GM18505 (cell line): ENCODE data around the gene NRXN3.

Source experiments
- ATAC-seq: cut with Tn5 transposase; IDR thresholded peaks from one replicate; pipeline ENCODE4 v1.9.1; 2021; ENCODE audit not compliant: unreplicated experiment
- POLR2A ChIP-seq: IDR thresholded peaks from 4 replicates; pipeline ENCODE4 v1.6.1; 2011; ENCODE audit warnings: borderline replicate concordance; ENCODE audit not compliant: insufficient read depth, insufficient read length; ENCODE audit errors: extremely low read depth

The NRXN3 gene

DNA sequence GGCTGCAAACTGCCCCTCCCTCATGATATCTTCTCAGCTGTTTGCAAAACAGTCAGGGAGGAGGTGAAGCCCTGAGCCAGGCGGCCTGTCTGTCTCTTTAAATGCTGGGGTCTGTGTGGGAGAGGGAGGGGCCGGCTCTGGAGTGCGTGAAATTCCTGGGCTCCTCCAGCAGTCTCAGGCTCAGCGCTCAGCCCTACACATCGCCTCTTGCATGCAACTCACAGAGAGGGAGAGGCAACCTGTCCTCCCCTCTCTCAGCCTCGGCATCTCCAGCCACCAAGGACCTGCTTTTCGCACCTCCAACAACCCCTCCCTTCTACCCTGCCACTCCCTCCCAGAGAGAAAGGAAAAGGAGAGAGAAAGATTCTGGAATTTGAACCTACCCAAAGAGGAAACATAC is at the start of gene NRXN3:
Gene NRXN3 (plus strand): TSS at position 171 of the 400 bp plus-strand sequence. CDS start 72,721 bp downstream, outside the sequence.
- no peak for TF ChIP-seq POLR2A
- no peak for ATAC-seq

DNA sequence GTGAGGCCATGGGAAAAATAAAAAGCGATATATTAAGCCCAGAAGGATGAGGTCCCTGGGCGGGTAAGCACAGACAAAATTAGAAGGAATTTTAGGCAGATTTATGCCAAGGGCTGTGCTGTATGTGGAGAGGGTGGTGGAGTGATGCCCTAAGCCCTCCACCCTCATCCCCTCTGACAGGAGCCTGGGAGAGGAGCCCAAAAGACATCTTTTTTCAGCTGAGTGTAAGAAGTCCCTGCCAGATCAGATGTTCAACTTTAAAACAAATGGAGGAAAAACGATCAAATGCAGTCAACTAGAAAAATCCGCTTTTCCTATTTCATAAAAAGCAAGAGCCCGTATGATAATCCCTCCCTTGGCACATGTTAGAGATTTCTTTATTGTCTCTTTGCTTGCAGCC is 47.7 kb upstream of the NRXN3 start:
- ATAC-seq, result no peak
- TF ChIP-seq POLR2A, result no peak

DNA sequence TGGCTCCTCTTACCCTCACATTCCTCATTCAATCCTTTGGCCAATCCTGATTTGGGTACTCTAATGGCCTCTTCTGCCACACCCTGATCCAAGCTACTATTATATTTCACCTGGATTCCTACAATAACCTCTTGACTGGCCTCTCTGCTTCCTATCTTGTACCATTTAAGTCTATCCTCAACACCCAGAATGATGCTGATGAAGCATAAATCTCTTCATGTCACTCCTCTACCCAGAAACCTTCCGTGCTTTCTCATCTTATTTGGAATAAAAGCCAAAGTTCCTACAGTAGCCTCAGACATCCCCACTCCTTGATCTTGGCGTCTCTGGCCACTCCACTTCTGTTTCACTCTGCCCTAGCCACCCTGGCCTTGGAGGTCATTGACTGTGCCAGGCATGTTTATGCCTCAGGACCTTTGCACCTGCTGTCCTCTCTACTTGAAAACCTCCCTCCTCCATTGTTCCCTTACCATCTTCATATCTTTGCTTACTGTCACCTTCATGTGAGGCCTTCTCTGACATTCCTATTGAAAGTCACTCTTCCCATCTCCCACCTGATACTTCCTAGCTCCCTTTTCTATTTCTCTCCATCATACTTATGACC is 46.4 kb upstream of the NRXN3 start:
- no peak for ATAC-seq
- TF ChIP-seq POLR2A, result no peak

DNA sequence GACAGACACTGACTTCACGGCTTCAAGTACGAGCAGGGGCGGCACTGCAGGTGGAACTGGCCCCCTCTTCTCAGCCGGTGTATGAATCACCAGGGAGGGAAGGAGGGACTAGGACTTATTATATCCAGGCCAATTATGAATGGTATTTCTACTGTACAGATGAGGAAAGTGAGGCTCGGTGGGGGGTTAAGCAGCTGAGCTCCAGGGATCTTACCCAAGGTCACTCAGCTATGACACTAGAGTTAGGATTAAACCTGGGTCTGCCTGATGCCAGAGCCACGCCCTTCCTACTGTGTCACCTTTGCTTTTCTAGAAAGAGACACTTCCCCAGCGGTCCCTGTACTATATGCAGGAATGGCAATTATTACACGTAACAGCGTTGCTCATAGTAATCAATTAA is 42.2 kb upstream of the NRXN3 start:
- ATAC-seq, result no peak
- no peak for TF ChIP-seq POLR2A

DNA sequence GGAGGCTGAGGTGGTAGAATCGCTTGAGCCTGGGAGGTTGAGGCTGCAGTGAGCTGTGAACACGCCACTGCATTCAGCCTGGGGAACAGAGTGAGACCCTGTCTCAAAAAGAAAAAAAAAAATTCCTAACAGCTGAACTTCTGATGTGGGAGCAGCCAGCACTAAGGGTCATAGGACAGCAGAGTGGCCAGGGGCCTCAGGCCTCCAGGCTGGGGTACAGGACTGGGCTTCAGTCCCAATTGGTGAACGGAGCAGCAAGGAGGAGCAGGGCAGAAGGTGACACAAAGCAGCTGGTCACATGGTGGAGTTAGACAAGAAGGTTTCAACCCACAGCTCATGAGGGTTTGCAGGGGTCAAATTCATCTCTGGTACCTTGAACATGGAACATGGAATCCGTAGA is 40.8 kb upstream of the NRXN3 start:
- TF ChIP-seq POLR2A, result no peak
- ATAC-seq, result no peak

DNA sequence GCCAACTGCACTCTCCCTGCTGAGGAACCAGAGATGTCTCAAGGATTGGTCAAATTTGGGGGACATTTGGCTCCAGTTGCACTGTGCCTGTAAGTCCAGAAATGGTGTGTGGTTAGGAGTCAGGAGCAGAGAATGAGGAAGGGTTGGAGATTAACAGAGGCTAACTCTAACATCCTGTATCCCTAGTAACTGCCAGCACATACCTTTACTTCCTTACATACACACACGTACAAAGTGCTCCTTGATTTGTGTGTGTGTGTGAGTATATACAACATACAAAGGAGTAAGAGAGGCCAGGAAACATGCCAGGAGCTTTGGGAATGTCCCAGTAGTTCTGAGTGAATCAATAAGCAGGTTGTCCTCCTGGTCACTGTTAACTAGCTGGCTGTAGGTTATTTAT is 39.8 kb upstream of the NRXN3 start:
- TF ChIP-seq POLR2A, result no peak
- ATAC-seq, result no peak

DNA sequence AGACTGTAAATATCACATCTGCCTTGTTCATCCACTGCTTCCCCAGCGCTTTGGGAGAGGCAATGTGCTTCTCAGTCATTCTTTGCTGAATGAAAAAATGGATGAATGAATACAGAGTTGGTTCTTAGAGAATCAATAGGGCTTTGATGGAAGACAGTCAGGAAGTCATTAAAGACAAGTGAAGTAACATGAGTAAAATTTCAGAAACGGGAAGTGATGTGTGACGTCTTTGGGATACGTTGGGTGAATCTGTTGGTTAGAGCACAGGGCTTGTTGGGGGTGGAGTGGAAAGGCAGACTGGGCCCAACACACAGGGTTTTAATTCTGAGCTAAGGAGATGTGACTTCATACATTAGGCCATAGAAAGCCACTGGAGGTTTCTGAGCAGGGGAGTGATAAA is 39.0 kb upstream of the NRXN3 start:
- no peak for TF ChIP-seq POLR2A
- no peak for ATAC-seq

DNA sequence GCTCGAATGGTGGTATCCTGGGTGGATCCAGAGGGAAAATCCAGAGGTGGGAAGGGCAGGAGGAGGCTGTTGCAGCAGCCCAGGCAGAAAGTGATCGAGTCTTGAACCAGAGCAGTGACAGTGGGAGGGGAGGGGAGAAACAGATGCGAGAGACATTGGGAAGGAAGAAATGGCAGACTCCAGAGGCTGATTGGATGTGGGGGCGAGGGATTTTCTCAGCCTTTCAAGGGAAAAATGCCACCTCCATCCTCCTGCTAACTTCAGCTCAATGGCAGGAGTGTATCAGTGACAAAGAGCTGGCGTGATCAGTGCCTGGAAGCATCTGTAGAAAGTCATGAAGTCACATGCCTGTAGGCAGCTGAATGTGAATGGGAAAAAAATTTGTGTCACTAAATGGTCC is 38.6 kb upstream of the NRXN3 start:
- no peak for TF ChIP-seq POLR2A
- ATAC-seq, result no peak

DNA sequence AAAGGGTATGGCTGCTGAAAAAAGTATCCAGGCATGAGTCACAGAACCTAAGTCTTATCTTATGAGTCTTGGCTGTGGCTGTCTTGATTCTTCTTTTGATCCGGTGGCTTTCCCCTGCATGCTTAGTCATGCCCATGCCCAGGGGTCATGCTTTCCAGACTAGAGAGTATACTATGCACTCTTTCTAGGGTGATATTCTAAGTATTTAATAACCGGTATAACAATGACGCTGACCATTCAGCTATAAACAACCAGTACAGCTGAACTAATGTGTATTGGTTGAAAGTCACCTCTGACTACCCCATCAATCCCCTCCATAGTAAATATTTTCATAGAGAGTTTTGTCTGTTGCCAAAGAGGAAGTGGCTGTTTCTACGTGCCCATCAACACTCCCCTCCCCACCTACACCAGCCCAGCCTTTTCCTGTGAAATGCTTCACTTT is 34.7 kb upstream of the NRXN3 start:
- no peak for TF ChIP-seq POLR2A
- ATAC-seq, result no peak

DNA sequence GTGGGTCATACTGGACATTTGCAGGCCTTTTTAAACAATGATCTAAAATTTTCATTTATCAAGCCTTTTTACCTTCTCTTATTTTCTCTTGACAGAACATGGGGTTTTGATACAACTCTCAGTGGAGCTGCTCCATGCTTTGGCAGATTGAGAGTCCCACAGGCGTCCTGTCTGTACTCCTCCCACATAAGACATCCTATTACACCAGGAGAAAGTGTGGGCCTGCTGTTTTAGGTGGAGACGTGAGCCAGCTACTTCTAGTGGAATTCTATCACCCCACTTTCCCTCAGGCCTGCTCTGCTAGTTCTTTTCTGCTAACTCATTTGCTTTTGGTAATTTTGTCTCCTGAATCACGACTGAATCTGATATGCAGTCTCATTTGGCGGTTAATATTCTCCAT is 33.5 kb upstream of the NRXN3 start:
- ATAC-seq, result no peak

DNA sequence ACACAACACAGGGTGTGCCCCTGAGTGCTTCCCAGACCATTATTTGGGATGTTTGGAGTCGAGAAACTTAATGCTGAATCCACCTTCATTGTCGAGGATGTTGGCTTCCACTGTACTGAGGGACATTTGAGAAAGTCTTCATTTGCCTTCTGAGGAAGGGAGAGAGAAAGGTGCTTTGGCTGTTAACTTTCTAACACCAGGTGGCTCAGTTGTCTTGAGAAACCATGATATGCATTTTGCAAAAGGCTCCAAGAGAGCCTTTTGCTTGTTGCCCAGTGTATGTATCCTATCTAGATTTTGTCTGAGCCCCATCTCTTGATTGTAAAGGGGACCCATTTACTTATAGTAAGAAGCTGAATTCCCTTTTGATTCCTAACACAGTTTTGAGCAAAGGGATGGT is 28.6 kb upstream of the NRXN3 start:
- no peak for ATAC-seq
- no peak for TF ChIP-seq POLR2A

More for the DNA sequence above, 33.5 kb upstream of the NRXN3 start:
- no peak for TF ChIP-seq POLR2A

DNA sequence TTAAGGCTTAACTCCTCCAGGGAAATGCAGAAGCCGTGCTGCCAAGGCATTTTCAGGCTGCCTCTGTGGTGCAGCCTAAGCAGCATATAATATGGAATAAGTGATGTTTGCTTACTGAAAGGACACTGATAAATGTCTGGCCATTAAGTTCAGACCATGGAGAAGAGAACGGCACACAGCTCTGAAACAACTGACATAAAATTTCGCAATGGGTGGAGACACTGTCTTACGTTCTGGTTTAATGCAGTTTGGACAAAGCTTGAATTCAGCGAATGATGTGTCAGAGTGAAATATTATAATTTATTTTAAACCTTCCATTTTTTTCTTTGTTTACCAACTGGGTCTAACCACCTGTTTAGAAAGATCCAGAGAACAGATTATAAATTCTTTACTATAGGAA is 27.2 kb upstream of the NRXN3 start:
- no peak for ATAC-seq
- no peak for TF ChIP-seq POLR2A

DNA sequence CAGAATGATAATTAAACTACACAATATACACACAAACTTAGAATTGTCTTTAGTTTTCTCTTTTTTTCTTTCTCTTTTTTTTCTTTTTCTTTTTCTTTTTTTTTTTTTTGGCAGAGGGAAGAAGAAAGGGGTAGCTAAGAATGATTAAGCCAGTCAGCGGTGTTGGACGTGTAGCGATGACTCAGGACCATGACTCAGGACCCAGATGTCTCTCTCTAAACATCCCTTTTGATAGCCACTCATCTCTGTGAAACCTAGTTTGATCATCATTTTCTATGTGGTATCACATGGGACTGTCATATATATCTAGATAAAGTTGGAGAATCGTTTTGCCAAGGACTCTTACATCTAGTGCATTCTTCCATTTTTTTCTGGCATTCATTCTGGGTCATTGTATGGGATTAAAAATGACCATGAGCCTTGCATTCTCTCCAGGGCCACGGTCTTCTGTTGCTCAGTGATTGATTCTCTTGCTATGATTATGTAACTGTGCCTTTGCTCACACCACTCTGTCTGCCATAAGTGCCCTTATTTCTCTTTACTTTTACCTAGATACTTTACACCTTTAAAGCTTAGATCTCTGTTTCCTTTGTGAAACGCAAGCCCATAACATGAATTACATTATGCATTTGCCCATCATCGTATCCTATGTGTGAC is 26.6 kb upstream of the NRXN3 start:
- no peak for TF ChIP-seq POLR2A

DNA sequence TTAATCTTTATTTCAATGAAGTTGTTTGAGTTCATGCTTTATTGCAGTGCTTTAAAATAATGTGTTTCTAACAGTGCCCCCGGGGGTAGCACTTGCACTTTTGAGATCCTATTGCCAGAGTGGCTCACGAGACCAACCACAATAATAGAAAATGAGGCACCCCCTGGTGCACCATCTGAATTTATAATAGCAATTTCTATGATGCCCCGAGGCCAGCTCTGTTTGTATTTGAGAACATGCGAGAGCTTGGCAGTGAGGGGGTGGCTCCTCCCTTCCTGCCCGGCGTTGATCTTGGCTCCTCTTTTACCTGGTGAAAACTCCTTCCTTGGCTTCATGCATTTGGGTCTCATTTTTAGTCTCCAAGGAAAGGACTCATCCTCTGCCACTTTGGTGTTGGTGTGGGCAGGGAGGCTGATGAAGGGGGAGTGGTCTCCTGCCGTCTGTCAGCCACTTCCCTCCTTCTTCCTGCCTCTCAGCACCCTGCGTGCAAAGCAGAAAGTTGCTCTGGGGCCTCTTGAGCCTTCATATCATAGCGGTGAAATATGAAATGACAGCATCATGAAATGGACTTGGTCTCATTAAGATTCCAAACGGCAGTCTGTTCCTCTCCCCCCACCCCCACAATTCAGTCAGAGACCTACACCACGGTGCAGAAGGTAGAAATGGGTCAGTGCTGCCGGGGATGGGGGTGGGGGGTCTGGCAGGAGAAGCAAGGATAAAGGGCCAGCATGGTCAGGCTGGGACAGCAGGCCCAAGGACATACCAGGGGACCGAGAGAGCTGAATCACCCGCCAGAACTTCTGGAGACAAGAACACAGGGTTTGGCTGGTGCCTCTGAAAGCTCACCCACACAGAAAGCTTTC is 17.7 kb upstream of the NRXN3 start:
- no peak for ATAC-seq
- TF ChIP-seq POLR2A, result no peak

More for the DNA sequence above, 26.6 kb upstream of the NRXN3 start:
- no peak for ATAC-seq

DNA sequence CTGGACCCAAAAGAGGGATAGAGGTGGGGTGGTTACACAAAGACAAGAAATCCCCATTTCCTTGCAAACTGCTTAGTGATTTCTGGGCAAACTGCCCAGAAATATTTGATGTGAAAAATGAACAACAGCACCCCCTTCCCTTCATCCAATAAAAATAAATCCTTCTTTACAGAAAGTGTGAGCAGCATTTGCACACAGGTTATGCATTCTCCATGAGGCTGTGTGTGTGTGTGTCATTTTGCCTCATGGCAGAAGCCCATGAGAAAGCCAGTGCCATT is 17.2 kb upstream of the NRXN3 start:
- ATAC-seq, result no peak

DNA sequence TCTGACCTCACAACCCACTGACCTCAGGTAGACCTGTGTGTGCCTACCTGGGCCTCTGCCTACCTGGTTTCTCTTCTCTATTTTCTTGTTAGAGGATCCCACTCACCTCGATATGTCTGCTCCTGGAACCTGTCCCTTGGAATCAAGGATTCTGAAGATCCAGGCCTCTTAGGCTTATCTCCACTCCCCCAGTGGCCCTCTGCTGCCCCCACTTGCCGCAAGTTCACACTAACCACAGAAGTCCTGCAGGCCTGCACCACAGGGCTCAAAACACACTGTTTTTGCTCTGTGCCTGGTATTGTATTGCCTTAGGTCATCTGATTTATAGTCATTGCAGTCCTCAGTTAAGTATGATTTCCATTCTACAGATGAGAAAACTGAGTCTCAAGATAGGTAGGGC is 15.3 kb upstream of the NRXN3 start:
- TF ChIP-seq POLR2A, result no peak
- ATAC-seq, result no peak

More for the DNA sequence above, 17.2 kb upstream of the NRXN3 start:
- TF ChIP-seq POLR2A, result no peak
